ENCODE results near the gene HAUS1.

DNA sequence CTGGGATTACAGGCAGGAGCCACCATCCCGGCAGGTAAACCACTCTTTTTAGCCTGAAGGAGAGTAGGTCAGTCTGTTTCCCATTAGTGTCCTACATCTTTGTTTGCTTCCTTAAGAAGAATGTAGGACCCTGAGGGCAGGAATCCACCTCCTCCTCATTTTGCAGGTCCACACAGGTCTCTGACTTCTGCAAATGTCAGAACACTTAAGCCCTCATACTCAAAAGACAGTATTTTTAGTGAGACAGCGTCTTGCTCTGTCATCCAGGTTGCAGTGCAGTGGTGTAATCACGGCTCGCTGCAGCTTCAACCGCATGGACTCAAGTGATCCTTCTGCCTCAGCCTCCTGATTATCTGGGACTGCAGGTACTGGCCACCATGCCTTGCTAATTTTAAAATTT lies 41.4 kb upstream of the HAUS1 start:
- no peak for TF ChIP-seq CTCF (IDR thresholded peaks at IDR 0.05)
- TF ChIP-seq ZFX (IDR thresholded peaks at IDR 0.05; ENCODE audit: borderline replicate concordance), result no peak
